WI38 (cell line): ENCODE data around the gene RBBP4.

Experiments used
- H3K4me3 ChIP-seq: 2 replicates; pipeline ENCODE4 v1.5.1; 2011; ENCODE audit warnings: low read depth, mild to moderate bottlenecking, control low read depth, low read length
- TF ChIP-seq, protein P1 (sequence below): IDR thresholded peaks from 2 replicates; pipeline ENCODE4 v1.5.1; 2012; ENCODE audit warnings: low read depth, mild to moderate bottlenecking, control low read depth, low read length

RBBP4 gene

DNA sequence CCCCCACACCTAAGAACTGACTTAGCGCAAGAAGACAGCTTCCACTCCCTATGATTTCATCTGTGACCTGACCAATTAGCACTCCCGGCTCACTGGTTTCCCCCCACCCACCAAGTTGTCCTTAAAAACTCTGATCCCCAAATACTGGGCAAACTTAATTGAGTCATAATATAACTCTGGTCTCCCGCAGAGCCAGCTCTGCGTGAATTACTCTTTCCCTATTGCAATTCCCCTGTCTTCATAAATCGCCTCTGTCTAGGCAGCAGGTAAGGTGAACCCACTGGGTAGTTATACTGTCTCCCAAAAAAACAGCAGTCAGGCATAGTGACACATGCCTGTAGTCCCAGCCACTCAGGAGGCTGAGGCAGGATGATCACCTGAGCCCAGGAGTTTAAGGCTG lies 37.5 kb upstream of the RBBP4 start:
- TF ChIP-seq, protein P1, sequence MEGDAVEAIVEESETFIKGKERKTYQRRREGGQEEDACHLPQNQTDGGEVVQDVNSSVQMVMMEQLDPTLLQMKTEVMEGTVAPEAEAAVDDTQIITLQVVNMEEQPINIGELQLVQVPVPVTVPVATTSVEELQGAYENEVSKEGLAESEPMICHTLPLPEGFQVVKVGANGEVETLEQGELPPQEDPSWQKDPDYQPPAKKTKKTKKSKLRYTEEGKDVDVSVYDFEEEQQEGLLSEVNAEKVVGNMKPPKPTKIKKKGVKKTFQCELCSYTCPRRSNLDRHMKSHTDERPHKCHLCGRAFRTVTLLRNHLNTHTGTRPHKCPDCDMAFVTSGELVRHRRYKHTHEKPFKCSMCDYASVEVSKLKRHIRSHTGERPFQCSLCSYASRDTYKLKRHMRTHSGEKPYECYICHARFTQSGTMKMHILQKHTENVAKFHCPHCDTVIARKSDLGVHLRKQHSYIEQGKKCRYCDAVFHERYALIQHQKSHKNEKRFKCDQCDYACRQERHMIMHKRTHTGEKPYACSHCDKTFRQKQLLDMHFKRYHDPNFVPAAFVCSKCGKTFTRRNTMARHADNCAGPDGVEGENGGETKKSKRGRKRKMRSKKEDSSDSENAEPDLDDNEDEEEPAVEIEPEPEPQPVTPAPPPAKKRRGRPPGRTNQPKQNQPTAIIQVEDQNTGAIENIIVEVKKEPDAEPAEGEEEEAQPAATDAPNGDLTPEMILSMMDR, result no peak
- H3K4me3 ChIP-seq, result no peak overlapping the region

DNA sequence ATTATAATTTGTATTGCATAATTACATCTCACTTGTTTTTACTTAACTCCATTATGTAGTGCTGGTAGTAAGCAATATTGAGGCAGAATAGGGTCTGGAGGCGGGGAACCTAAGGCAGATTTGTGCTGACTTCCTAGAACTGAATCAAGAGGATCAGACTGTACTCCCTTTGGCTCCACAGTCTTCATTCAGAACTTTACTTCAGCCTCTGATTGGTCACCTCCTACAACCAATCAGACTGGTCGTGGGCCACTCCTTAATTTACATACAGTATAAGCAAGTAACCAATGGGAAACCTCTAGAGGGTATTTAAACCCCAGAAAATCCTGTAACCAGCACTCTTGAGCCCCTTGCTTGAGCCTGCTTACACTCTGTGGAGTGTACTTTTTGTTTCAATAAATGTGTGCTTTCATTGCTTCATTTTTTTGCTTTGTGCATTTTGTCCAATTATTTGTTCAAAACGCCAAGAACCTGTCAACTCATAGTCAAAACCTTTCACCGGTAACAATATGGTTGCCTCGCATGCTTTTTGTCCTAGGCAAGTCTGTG lies 32.3 kb upstream of the RBBP4 start:
- TF ChIP-seq, protein P1, result no peak
- no peak overlapping the region for H3K4me3 ChIP-seq

DNA sequence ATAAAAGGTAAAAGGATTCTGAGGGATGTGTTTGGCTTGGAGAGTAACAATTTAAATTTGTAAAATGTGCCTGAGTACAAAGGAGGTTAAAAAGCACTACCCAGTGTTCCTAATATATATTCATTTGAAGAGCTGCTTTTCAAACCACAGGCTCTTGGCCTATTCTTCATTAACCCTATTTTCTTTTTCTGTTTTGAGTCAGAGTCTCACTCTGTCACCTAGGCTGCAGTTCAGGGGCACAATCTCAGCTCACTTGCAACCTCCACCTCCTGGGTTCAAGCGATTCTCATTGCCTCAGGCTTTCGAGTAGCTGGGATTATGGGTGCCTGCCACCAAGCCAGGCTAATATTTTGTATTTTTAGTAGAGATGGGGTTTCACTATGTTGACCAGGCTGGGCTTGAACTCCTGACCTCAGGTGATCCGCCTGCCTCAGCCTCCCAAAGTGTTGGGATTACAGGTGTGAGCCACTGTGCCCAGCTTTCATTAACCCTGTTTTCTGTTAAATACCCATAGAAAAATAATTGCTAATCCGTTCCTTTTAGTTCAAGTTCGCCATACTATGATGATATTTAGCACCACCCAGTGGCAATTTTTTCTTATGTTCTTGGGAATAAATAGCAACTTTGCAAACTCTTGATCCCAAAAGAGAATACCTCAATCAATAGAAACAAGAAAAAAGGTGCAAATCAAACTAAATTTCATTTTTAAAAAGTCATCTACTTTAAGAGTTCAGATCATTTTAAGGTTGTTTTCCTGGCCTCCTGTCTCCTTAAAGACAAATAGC lies 31.1 kb upstream of the RBBP4 start:
- TF ChIP-seq, protein P1, result no peak
- no peak overlapping the region for H3K4me3 ChIP-seq

DNA sequence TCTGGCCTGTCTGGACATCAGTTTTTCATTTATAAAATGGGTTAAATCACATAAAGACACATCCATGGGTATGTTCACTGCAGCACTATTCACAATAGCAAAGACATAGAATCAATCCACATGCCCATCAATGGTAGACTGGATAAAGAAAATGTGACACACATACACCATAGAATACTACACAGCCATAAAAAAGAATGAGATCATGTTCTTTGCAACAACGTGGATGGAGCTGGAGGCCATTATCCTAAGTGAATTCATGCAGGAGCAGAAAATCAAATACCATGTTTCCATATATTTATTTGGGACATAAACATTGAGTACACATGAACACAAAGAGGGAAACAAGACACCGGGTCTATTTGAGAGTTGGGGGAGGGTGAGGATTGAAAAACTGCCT lies 28.8 kb upstream of the RBBP4 start:
- TF ChIP-seq, protein P1, result no peak
- no peak overlapping the region for H3K4me3 ChIP-seq

DNA sequence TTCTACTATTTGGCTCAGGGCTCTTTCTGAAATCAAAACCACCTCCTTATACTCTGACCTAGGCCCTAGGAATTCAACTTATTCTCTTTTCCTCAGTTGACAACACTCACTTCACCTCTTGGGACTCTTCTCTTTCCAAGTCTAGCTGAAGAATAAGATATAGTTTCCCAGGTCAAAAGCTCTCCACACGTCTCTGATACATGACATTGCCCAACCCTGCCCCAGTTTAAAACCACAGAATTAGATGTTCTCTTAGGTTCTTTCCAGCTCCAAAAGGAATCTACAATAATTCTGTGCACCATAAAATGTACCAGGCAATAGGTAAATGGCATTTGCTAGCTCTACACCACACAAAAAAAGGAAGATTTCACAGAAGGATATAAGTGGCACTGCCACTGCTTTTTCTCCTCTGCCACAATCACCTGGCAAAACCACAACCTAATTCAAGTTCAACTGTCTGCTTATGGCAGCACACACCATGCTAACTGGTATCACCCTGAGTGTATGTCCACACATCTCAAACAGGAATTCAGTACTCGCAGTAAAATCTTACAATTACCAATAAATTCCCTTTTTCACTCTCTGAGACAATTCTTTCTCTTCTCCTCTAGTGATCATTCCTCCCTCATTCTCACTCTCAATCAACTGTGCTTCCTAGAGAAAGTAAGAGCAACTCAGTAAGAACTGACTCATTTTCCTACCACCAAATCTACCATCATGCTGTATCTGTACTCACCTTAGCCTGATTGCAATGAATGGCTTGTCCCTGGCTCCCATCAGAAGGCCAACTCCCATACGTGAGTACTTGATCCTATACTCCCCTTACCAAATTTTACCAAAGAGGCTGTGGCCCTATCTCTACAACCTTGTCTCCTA lies 28.0 kb upstream of the RBBP4 start:
- TF ChIP-seq, protein P1, result no peak
- H3K4me3 ChIP-seq, result no peak overlapping the region

DNA sequence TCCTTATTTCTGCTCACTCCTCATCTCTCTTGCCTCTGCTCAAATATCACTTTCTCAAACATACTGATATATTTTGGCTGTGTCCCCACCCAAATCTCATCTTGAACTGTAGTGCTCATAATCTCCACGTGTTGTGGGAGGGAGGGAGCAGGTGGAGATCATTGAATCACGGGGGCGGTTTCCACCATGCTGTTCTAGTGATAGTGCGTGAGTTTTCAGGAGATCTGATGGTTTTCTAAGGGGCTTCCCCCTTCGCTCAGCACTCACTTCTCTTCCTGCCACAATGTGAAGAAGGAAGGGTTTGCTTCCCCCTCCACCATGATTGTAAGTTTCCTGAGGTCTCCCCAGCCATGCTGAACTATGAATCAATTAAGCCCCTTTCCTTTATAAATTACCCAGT lies 27.2 kb upstream of the RBBP4 start:
- H3K4me3 ChIP-seq, result no peak overlapping the region
- TF ChIP-seq, protein P1, result no peak
